HepG2 (cell line): ENCODE results near the gene MXRA7. TPM values are rescaled to one million over a fixed set of nuclear protein-coding genes. Genes with fewer than 3 reads are reported as not detected.

Source experiments
- EP300 ChIP-seq, 3 experiments: sonication (generic) in 1 of 3; formaldehyde crosslinking in 1 of 3; IDR thresholded peaks; 2 replicates each; pipeline versions ENCODE4 v1.5.1 to v1.6.1; 2011 to 2020; ENCODE audit warnings: low read depth in 2 of 3, low read length in 2 of 3, borderline replicate concordance in 1 of 3, improper control_type of control experiment in 1 of 3, mild to moderate bottlenecking in 1 of 3, missing genetic modification reagents in 1 of 3, moderate library complexity in 1 of 3
- HOXA7 ChIP-seq: sonication (generic); formaldehyde crosslinking; IDR thresholded peaks from 2 replicates; pipeline ENCODE4 v1.8.1; 2022; ENCODE audit warnings: mild to moderate bottlenecking, missing genetic modification reagents, moderate library complexity
- IRF1 ChIP-seq: sonication (generic); formaldehyde crosslinking; IDR thresholded peaks from 2 replicates; pipeline ENCODE4 v1.4.0; 2020; ENCODE audit warnings: low read depth, mild to moderate bottlenecking, missing genetic modification reagents
- JDP2 ChIP-seq: sonication (generic); formaldehyde crosslinking; IDR thresholded peaks from 2 replicates; pipeline ENCODE4 v1.8.1; 2022; ENCODE audit warnings: missing genetic modification reagents, borderline replicate concordance
- PAX8 ChIP-seq: sonication (generic); formaldehyde crosslinking; IDR thresholded peaks from 2 replicates; pipeline ENCODE4 v1.8.0; 2022; ENCODE audit warnings: mild to moderate bottlenecking, missing genetic modification reagents, borderline replicate concordance
- PHF20 ChIP-seq: sonication (generic); formaldehyde crosslinking; IDR thresholded peaks from 2 replicates; pipeline ENCODE4 v1.5.0; 2020; ENCODE audit warnings: mild to moderate bottlenecking, missing genetic modification reagents
- POGZ ChIP-seq: sonication (generic); formaldehyde crosslinking; IDR thresholded peaks from 2 replicates; pipeline ENCODE4 v1.4.0; 2020; ENCODE audit warnings: mild to moderate bottlenecking, missing genetic modification reagents
- SIN3B ChIP-seq: fragments of 150-350 bp; IDR thresholded peaks from 2 replicates; pipeline ENCODE4 v1.6.1; 2014; ENCODE audit warnings: low read length
- SKIL ChIP-seq: sonication (generic); formaldehyde crosslinking; IDR thresholded peaks from 2 replicates; pipeline ENCODE4 v1.8.0; 2022; ENCODE audit warnings: missing genetic modification reagents, mild to moderate bottlenecking, moderate library complexity, borderline replicate concordance
- SNAI1 ChIP-seq: sonication (generic); formaldehyde crosslinking; IDR thresholded peaks from 2 replicates; pipeline ENCODE4 v1.5.0; 2020; ENCODE audit warnings: mild to moderate bottlenecking, missing genetic modification reagents, borderline replicate concordance
- ZFAT ChIP-seq: sonication (generic); formaldehyde crosslinking; conservative IDR thresholded peaks from 2 replicates; pipeline ENCODE4 v1.8.1; 2023; ENCODE audit warnings: missing genetic modification reagents, inconsistent platforms
- ZMYM2 ChIP-seq: sonication (generic); formaldehyde crosslinking; IDR thresholded peaks from 2 replicates; pipeline ENCODE4 v1.8.0; 2022; ENCODE audit warnings: mild to moderate bottlenecking, missing genetic modification reagents
- ZNF292 ChIP-seq: sonication (generic); formaldehyde crosslinking; IDR thresholded peaks from 2 replicates; pipeline ENCODE4 v1.8.1; 2022; ENCODE audit warnings: mild to moderate bottlenecking, low read depth, missing genetic modification reagents, borderline replicate concordance
- ZNF337 ChIP-seq: sonication (generic); formaldehyde crosslinking; IDR thresholded peaks from 2 replicates; pipeline ENCODE4 v1.5.1; 2020; ENCODE audit warnings: missing genetic modification reagents, low read depth, mild to moderate bottlenecking, borderline replicate concordance
- ZNF512B ChIP-seq: sonication (generic); formaldehyde crosslinking; IDR thresholded peaks from 2 replicates; pipeline ENCODE4 v1.5.1; 2020; ENCODE audit warnings: missing genetic modification reagents, mild to moderate bottlenecking, borderline replicate concordance
- ZNF567 ChIP-seq: sonication (generic); formaldehyde crosslinking; IDR thresholded peaks from 2 replicates; pipeline ENCODE4 v1.8.1; 2023; ENCODE audit warnings: mild to moderate bottlenecking, missing genetic modification reagents, borderline replicate concordance
- ZNF687 ChIP-seq: sonication (generic); formaldehyde crosslinking; IDR thresholded peaks from 2 replicates; pipeline ENCODE4 v1.5.1; 2020; ENCODE audit warnings: mild to moderate bottlenecking, missing genetic modification reagents, moderate library complexity
- polyA plus RNA-seq, 8 experiments: library from polyadenylated mRNA; depleted of rRNA in 3 of 8; stranded (reverse) in 7 of 8; unstranded in 1 of 8; fragments of >200 nt; fragmentation: Illumina TruSeq in 4 of 8; extraction: Trizol in 4 of 8; gene quantifications; 2 replicates each; pipeline versions ENCODE4 v1.2.1 to v1.2.3, GENCODE V29; 2011 to 2016; ENCODE audit warnings: low read depth in 4 of 8, missing spikeins in 1 of 8, mixed read lengths in 1 of 8; ENCODE audit not compliant: insufficient read depth in 1 of 8
- total RNA-seq, 5 experiments: library from RNA; depleted of rRNA; stranded (reverse); fragments of >200 nt; fragmentation: Illumina TruSeq; extraction: Trizol; gene quantifications; 2 replicates each; pipeline ENCODE4 v1.2.3, GENCODE V29; 2016; ENCODE audit warnings: low read depth in 1 of 5

The MXRA7 gene
- total and polyA plus RNA-seq, 2 of the 13 experiments (the other 11 are each of a cell fraction or from before 2014, with no cell fraction given) = 44.8 to 112 TPM

- TF ChIP-seq ZNF512B (CRISPR knock-in tag) = no peak; the same call in 1 of the 2 replicates
- no peak for TF ChIP-seq HOXA7
- no peak for TF ChIP-seq SIN3B
- TF ChIP-seq ZNF567 = peak; percentile 21; the same call in 1 of the 2 replicates
- TF ChIP-seq ZNF292 (CRISPR knock-in tag) = peak; percentile 79; the same call in 1 of the 2 replicates
- TF ChIP-seq ZMYM2 = no peak
- no peak; the same call in 1 of the 2 replicates for TF ChIP-seq IRF1 (CRISPR knock-in tag)
- peak; percentile 97 for TF ChIP-seq ZNF687 (CRISPR knock-in tag)
- TF ChIP-seq POGZ (CRISPR knock-in tag) = peak; percentile 77
- peak; percentile 89 for TF ChIP-seq SNAI1
- TF ChIP-seq PAX8 = 0 out of 2 replicates have a peak, but pooled peaks have one; percentile 68
- no peak for TF ChIP-seq ZFAT (CRISPR knock-in tag)
- TF ChIP-seq EP300 (IDR thresholded peaks at IDR 0.05; ENCODE audit: low read depth in 2 of 2, low read length in 2 of 2) = no peak
- TF ChIP-seq EP300 (CRISPR knock-in tag; IDR thresholded peaks at IDR 0.05; ENCODE audit: borderline replicate concordance) = peak; percentile 55; the same call in 1 of the 2 replicates
- peak; percentile 71; the same call in 1 of the 2 replicates for TF ChIP-seq SKIL (CRISPR knock-in tag)
- TF ChIP-seq PHF20 (CRISPR knock-in tag) = no peak
- peak; percentile 94; the same call in 1 of the 2 replicates for TF ChIP-seq ZNF337 (CRISPR knock-in tag)
- no peak for TF ChIP-seq JDP2 (CRISPR knock-in tag)
Measured at GRCh38 chr17:76700617-76701470, 9.9 kb downstream of the MXRA7 start (continued).
